CD14-positive monocyte (primary cell): ENCODE results near the gene BRD9. TPM values are rescaled to one million over a fixed set of nuclear protein-coding genes. Genes with fewer than 3 reads are reported as not detected.
"Not testable (repeated sequence)": the region's sequence is repeated elsewhere in the genome, so short reads cannot be mapped to it uniquely, and the experiment has no call there.

ENCODE experiments used
- DNase-seq, 3 donors: peaks; one replicate each; pipeline ENCODE4 v3.0.0-alpha.2; 2011 to 2022
- H2AFZ ChIP-seq: 2 replicates; pipeline ENCODE4 v1.6.0; 2012; ENCODE audit warnings: mild to moderate bottlenecking, low read depth, low read length, inconsistent platforms; ENCODE audit not compliant: insufficient read depth, poor library complexity, severe bottlenecking
- H3K27ac ChIP-seq, 2 donors: 1 replicate in 1 of 2; 2 replicates in 1 of 2; pipeline ENCODE4 v1.5.1; 2012 to 2013; ENCODE audit warnings: low read length in 2 of 2, control low read depth in 1 of 2, inconsistent platforms in 1 of 2, low read depth in 1 of 2, mild to moderate bottlenecking in 1 of 2
- H3K27me3 ChIP-seq, 2 donors: one replicate each; pipeline versions ENCODE4 v1.6.0 to v1.6.1; 2011 to 2013; ENCODE audit warnings: low read length in 2 of 2; ENCODE audit not compliant: control insufficient read depth in 2 of 2, insufficient read depth in 2 of 2
- H3K36me3 ChIP-seq, 2 donors: replicated peaks in 1 of 2; 1 replicate in 1 of 2; 2 replicates in 1 of 2; pipeline versions ENCODE4 v1.5.1 to v1.6.1; 2012 to 2013; ENCODE audit warnings: low read length in 2 of 2, control low read depth in 1 of 2, inconsistent platforms in 1 of 2, mild to moderate bottlenecking in 1 of 2; ENCODE audit not compliant: insufficient read depth in 2 of 2, control insufficient read depth in 1 of 2
- H3K4me1 ChIP-seq, 2 donors: 1 replicate in 1 of 2; 2 replicates in 1 of 2; pipeline versions ENCODE4 v1.5.1 to v1.6.1; 2012 to 2013; ENCODE audit warnings: low read length in 2 of 2, control low read depth in 1 of 2, inconsistent platforms in 1 of 2, mild to moderate bottlenecking in 1 of 2, moderate library complexity in 1 of 2; ENCODE audit not compliant: insufficient read depth in 2 of 2, control insufficient read depth in 1 of 2
- H3K4me2 ChIP-seq: replicated peaks from 2 replicates; pipeline ENCODE3; 2012; ENCODE audit warnings: low read length, moderate library complexity, mild to moderate bottlenecking; ENCODE audit not compliant: poor library complexity, severe bottlenecking; ENCODE audit errors: extremely low read depth
- H3K4me3 ChIP-seq, 3 experiments: fragments of 200-600 bp in 1 of 3; sonication (generic) in 1 of 3; replicated peaks in 1 of 3; 1 replicate in 2 of 3; 2 replicates in 1 of 3; pipeline ENCODE4 v1.5.1; 2011 to 2013; ENCODE audit warnings: low read length in 3 of 3, mild to moderate bottlenecking in 3 of 3, control low read depth in 2 of 3, low read depth in 2 of 3, inconsistent platforms in 1 of 3, moderate library complexity in 1 of 3
- H3K79me2 ChIP-seq: 2 replicates; pipeline ENCODE4 v1.6.0; 2012; ENCODE audit warnings: mild to moderate bottlenecking, control low read depth, inconsistent platforms, low read length, moderate library complexity; ENCODE audit not compliant: insufficient read depth
- H3K9ac ChIP-seq: 2 replicates; pipeline ENCODE4 v1.6.0; 2017; ENCODE audit warnings: low read length, mild to moderate bottlenecking; ENCODE audit not compliant: insufficient read depth, poor library complexity, severe bottlenecking
- H3K9me3 ChIP-seq, 2 donors: replicated peaks in 1 of 2; 1 replicate in 1 of 2; 2 replicates in 1 of 2; pipeline versions ENCODE4 v1.5.1 to v1.6.1; 2012 to 2013; ENCODE audit warnings: low read length in 2 of 2, control low read depth in 1 of 2; ENCODE audit not compliant: control insufficient read depth in 1 of 2, insufficient read depth in 1 of 2
- H4K20me1 ChIP-seq: 2 replicates; pipeline ENCODE4 v1.6.0; 2012; ENCODE audit warnings: mild to moderate bottlenecking, low read length, control low read depth, moderate library complexity; ENCODE audit not compliant: insufficient read depth
- H3K27ac Mint-ChIP-seq, 7 donors: one replicate each; pipeline ENCODE4 v1.8.0; 2020; ENCODE audit warnings: mild to moderate bottlenecking in 7 of 7, mixed read lengths in 7 of 7, moderate library complexity in 6 of 7, inconsistent platforms in 2 of 7
- H3K27me3 Mint-ChIP-seq, 3 donors: one replicate each; pipeline ENCODE4 v1.8.0; 2021 to 2022; ENCODE audit warnings: low read depth in 3 of 3, mild to moderate bottlenecking in 3 of 3, mixed read lengths in 3 of 3, moderate library complexity in 3 of 3, inconsistent platforms in 1 of 3
- H3K36me3 Mint-ChIP-seq, 2 donors: one replicate each; pipeline ENCODE4 v1.8.0; 2020; ENCODE audit warnings: mixed read lengths in 2 of 2, inconsistent platforms in 1 of 2, mild to moderate bottlenecking in 1 of 2
- H3K4me1 Mint-ChIP-seq: one replicate; pipeline ENCODE4 v1.8.0; 2020; ENCODE audit warnings: mild to moderate bottlenecking, mixed read lengths
- H3K4me3 Mint-ChIP-seq, 2 donors: one replicate each; pipeline ENCODE4 v1.8.0; 2020; ENCODE audit warnings: mild to moderate bottlenecking in 2 of 2, mixed read lengths in 2 of 2, moderate library complexity in 1 of 2
- H3K9me3 Mint-ChIP-seq, 7 donors: one replicate each; pipeline ENCODE4 v1.8.0; 2020 to 2022; ENCODE audit warnings: mixed read lengths in 7 of 7, mild to moderate bottlenecking in 6 of 7, moderate library complexity in 6 of 7, inconsistent platforms in 2 of 7
- WGBS: methylation state at CpG from one replicate; pipeline ENCODE4 v1.1.5; 2013; ENCODE audit warnings: missing lambda C conversion rate; ENCODE audit not compliant: insufficient coverage; 5-methylcytosine and 5-hydroxymethylcytosine counted together
- intact Hi-C, 2 donors: fragments of 100-400 bp; cut with micrococcal nuclease; formaldehyde crosslinking; loops; one replicate each; pipeline versions ENCODE4 v1.15.0 to v1.15.1; 2023
- polyA plus RNA-seq, 3 donors: library from polyadenylated mRNA; depleted of rRNA in 1 of 3; unstranded in 2 of 3; stranded (reverse) in 1 of 3; fragments of 300-500 nt in 2 of 3; fragments of >200 nt in 1 of 3; fragmentation: Illumina TruSeq in 2 of 3; gene quantifications; 1 replicate in 2 of 3; 2 replicates in 1 of 3; pipeline ENCODE4 v1.2.3, GENCODE V29; 2012 to 2021
- TF ChIP-seq, protein P1 (sequence below): fragments of 200-600 bp; IDR thresholded peaks from one replicate; pipeline ENCODE4 v1.8.0; 2022; ENCODE audit warnings: antibody characterized with exemption, mild to moderate bottlenecking

Gene BRD9
- polyA plus RNA-seq, 3 donors = 5.3 to 22.7 (median 9.3) TPM

- H2AFZ ChIP-seq, H3K79me2 ChIP-seq, H3K27me3 ChIP-seq, H3K9me3 ChIP-seq, H3K36me3 ChIP-seq, H3K9ac ChIP-seq, H4K20me1 ChIP-seq, H3K4me2 ChIP-seq, DNase-seq, H3K4me1 Mint-ChIP-seq, H3K4me3 Mint-ChIP-seq, H3K4me3 ChIP-seq, H3K27ac ChIP-seq, intact Hi-C loops, H3K27me3 Mint-ChIP-seq, H3K4me1 ChIP-seq, H3K27ac Mint-ChIP-seq, H3K36me3 Mint-ChIP-seq: not testable (repeated sequence)
- H3K9me3 Mint-ChIP-seq = peaks cover 0 to 13% (median 3%) of the 10 kb centered on the region in 7 donors
Measured at GRCh38 chr5:933951-934350, 41.4 kb upstream of the BRD9 start.

DNA sequence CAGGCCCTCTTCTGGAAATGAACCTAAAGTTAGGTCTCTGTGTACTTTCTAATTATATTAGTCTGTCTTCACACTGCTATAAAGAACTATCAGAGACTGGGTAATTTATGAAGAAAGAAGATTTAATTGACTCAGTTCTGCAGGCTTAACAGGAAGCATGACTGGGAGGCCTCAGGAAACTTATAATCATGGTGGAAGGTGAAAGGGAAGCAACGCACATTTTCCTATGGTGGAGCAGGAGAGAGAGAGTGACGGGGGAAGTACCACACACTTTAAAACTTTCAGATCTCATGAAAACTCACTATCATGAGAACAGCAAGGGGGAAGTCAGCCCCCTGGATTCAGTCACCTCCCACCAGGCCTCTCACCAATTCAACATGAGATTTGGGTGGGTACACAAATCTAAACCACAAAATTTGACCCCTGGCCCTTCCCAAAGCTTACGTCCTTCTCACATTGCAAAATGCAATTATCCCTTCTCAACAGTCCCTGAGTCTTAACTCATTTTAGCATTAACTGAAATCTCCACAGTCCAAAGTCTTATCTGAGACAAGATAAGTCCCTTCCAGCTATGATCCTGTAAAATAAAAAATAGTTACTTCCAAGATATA is 40.8 kb upstream of the BRD9 start:
- intact Hi-C loops = no loop called here
- Histone ChIP-seq H3K4me3 (no peak overlapping the region), H2AFZ (no peak overlapping the region), H3K4me2 (no peak overlapping the region), H3K27ac (no peak overlapping the region), H3K9ac (no peak overlapping the region), H3K27me3 (no peaks in the 10 kb centered on the region), H3K9me3 (peaks cover 0 to 4% of the 10 kb centered on the region in 2 donors), H4K20me1 (no peaks in the 10 kb centered on the region), H3K79me2 (no peaks in the 10 kb centered on the region), H3K4me1 (no peaks in the 10 kb centered on the region), H3K36me3 (no peaks in the 10 kb centered on the region)
- H3K36me3 Mint-ChIP-seq = no peaks in the 10 kb centered on the region
- DNase-seq = no peak
- H3K27ac Mint-ChIP-seq = peak overlapping the region in 1 of 7 donors; percentile 6
- no peaks in the 10 kb centered on the region for H3K4me1 Mint-ChIP-seq
- peaks cover 6 to 8% (median 7%) of the 10 kb centered on the region in 3 donors for H3K27me3 Mint-ChIP-seq
- WGBS = 100% methylated on average over 1 of the region's 3 CpGs
- TF ChIP-seq, protein P1, sequence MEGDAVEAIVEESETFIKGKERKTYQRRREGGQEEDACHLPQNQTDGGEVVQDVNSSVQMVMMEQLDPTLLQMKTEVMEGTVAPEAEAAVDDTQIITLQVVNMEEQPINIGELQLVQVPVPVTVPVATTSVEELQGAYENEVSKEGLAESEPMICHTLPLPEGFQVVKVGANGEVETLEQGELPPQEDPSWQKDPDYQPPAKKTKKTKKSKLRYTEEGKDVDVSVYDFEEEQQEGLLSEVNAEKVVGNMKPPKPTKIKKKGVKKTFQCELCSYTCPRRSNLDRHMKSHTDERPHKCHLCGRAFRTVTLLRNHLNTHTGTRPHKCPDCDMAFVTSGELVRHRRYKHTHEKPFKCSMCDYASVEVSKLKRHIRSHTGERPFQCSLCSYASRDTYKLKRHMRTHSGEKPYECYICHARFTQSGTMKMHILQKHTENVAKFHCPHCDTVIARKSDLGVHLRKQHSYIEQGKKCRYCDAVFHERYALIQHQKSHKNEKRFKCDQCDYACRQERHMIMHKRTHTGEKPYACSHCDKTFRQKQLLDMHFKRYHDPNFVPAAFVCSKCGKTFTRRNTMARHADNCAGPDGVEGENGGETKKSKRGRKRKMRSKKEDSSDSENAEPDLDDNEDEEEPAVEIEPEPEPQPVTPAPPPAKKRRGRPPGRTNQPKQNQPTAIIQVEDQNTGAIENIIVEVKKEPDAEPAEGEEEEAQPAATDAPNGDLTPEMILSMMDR = no peak
- no peak overlapping the region for H3K4me3 Mint-ChIP-seq
- H3K9me3 Mint-ChIP-seq = peaks cover 0 to 13% (median 3%) of the 10 kb centered on the region in 7 donors
